Endodermal cell (in vitro differentiated cells): ENCODE measurements around the gene HIRIP3. TPM values are rescaled to one million over a fixed set of nuclear protein-coding genes. Genes with fewer than 3 reads are reported as not detected.
"Not testable (repeated sequence)": the region's sequence is repeated elsewhere in the genome, so short reads cannot be mapped to it uniquely, and the experiment has no call there.

Experiments used
- DNase-seq: peaks from one replicate; pipeline ENCODE4 v3.0.0-alpha.2; 2017
- H3K27ac ChIP-seq: 2 replicates; pipeline ENCODE4 v1.5.1; 2013; ENCODE audit warnings: mild to moderate bottlenecking, low read depth, low read length, moderate library complexity
- H3K27me3 ChIP-seq: 2 replicates; pipeline ENCODE4 v1.6.1; 2013; ENCODE audit warnings: mild to moderate bottlenecking, low read length, moderate library complexity; ENCODE audit not compliant: insufficient read depth, control insufficient read depth, poor library complexity, severe bottlenecking
- H3K36me3 ChIP-seq: 2 replicates; pipeline ENCODE4 v1.7.0; 2013; ENCODE audit warnings: mild to moderate bottlenecking, low read length, moderate library complexity; ENCODE audit not compliant: control insufficient read depth, insufficient read depth
- H3K4me1 ChIP-seq: one replicate; pipeline ENCODE4 v1.7.0; 2013; ENCODE audit warnings: low read length; ENCODE audit not compliant: control insufficient read depth, insufficient read depth
- H3K4me3 ChIP-seq: 2 replicates; pipeline ENCODE4 v1.5.1; 2013; ENCODE audit warnings: mild to moderate bottlenecking, low read length, moderate library complexity
- H3K9ac ChIP-seq: 2 replicates; pipeline ENCODE4 v1.6.1; 2013; ENCODE audit warnings: mild to moderate bottlenecking, low read length, moderate library complexity; ENCODE audit not compliant: poor library complexity, severe bottlenecking; ENCODE audit errors: extremely low read depth
- H3K9me3 ChIP-seq: 2 replicates; pipeline ENCODE4 v1.6.1; 2013; ENCODE audit warnings: mild to moderate bottlenecking, low read length, moderate library complexity; ENCODE audit not compliant: control insufficient read depth
- H3K27ac Mint-ChIP-seq: 2 replicates; pipeline ENCODE4 v1.8.0; 2020; ENCODE audit warnings: mixed read lengths
- H3K27me3 Mint-ChIP-seq: 2 replicates; pipeline ENCODE4 v1.8.0; 2021; ENCODE audit warnings: mild to moderate bottlenecking, mixed read lengths; ENCODE audit not compliant: insufficient read depth
- H3K36me3 Mint-ChIP-seq: 2 replicates; pipeline ENCODE4 v1.8.0; 2020; ENCODE audit warnings: low read depth, mixed read lengths
- H3K4me1 Mint-ChIP-seq: 2 replicates; pipeline ENCODE4 v1.8.0; 2020; ENCODE audit warnings: mixed read lengths
- H3K4me3 Mint-ChIP-seq: 2 replicates; pipeline ENCODE4 v1.8.0; 2020; ENCODE audit warnings: mild to moderate bottlenecking, moderate library complexity, mixed read lengths
- H3K9me3 Mint-ChIP-seq: 2 replicates; pipeline ENCODE4 v1.8.0; 2020; ENCODE audit warnings: mild to moderate bottlenecking, mixed read lengths
- WGBS, 2 experiments: methylation state at CpG; one replicate each; pipeline versions ENCODE4 v1.1.5 to v1.1.7; 2013; ENCODE audit warnings: missing lambda C conversion rate in 2 of 2, mixed read lengths in 1 of 2; ENCODE audit not compliant: insufficient coverage in 1 of 2, insufficient read length in 1 of 2; 5-methylcytosine and 5-hydroxymethylcytosine counted together
- total RNA-seq, 2 donors: library from RNA; stranded (reverse); fragmentation: NEBNext Ultra II Directional in 1 of 2; extraction: Animal tissue kit (Norgen Biotek cat#: 25700) in 1 of 2; gene quantifications; 2 replicates in 1 of 2; 3 replicates in 1 of 2; pipeline ENCODE4 v1.2.1, GENCODE V29; 2021
- TF ChIP-seq, protein P1 (sequence below): fragments of 200-600 bp; sonication (generic); conservative IDR thresholded peaks from 2 replicates; pipeline ENCODE4 v1.5.0; 2021; ENCODE audit warnings: antibody characterized with exemption, mild to moderate bottlenecking

Gene HIRIP3
- total RNA-seq, 2 donors from 2014 or later = 9.4 to 13.9 TPM

DNA sequence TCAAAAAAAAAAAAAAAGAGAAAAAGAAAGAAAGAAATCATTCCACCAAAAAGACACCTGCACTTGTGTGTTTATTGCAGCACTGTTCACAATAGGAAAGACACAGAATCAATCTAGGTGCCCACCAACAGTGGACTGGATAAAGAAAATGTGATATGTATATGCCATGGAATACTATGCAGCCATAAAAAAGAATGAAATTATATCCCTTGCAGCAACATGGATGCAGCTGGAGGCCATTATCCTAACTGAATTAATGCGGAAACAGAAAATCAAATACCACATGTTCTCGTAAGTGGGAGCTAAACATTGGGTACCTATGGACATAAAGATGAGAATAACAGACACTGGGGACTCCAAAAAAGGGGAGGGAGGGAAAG is 21.9 kb upstream of the HIRIP3 start:
- DNase-seq = no peak
- Mint-ChIP-seq H3K4me1 (no peaks in the 10 kb centered on the region), H3K36me3 (no peaks in the 10 kb centered on the region), H3K27ac (no peak overlapping the region), H3K27me3 (peaks cover 14% of the 10 kb centered on the region), H3K4me3 (no peak overlapping the region), H3K9me3 (no peaks in the 10 kb centered on the region)
- no peaks in the 10 kb centered on the region for H3K36me3 ChIP-seq
- no peak overlapping the region for H3K27ac ChIP-seq
- peaks cover 1% of the 10 kb centered on the region for H3K27me3 ChIP-seq
- no peak overlapping the region for H3K4me3 ChIP-seq
- no peak overlapping the region for H3K9ac ChIP-seq
- TF ChIP-seq, protein P1, sequence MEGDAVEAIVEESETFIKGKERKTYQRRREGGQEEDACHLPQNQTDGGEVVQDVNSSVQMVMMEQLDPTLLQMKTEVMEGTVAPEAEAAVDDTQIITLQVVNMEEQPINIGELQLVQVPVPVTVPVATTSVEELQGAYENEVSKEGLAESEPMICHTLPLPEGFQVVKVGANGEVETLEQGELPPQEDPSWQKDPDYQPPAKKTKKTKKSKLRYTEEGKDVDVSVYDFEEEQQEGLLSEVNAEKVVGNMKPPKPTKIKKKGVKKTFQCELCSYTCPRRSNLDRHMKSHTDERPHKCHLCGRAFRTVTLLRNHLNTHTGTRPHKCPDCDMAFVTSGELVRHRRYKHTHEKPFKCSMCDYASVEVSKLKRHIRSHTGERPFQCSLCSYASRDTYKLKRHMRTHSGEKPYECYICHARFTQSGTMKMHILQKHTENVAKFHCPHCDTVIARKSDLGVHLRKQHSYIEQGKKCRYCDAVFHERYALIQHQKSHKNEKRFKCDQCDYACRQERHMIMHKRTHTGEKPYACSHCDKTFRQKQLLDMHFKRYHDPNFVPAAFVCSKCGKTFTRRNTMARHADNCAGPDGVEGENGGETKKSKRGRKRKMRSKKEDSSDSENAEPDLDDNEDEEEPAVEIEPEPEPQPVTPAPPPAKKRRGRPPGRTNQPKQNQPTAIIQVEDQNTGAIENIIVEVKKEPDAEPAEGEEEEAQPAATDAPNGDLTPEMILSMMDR = no peak
- 91 to 100% methylated on average over 2 of the region's 2 CpGs for WGBS, 2 experiments
- H3K4me1 ChIP-seq = no peaks in the 10 kb centered on the region
- H3K9me3 ChIP-seq = no peaks in the 10 kb centered on the region

DNA sequence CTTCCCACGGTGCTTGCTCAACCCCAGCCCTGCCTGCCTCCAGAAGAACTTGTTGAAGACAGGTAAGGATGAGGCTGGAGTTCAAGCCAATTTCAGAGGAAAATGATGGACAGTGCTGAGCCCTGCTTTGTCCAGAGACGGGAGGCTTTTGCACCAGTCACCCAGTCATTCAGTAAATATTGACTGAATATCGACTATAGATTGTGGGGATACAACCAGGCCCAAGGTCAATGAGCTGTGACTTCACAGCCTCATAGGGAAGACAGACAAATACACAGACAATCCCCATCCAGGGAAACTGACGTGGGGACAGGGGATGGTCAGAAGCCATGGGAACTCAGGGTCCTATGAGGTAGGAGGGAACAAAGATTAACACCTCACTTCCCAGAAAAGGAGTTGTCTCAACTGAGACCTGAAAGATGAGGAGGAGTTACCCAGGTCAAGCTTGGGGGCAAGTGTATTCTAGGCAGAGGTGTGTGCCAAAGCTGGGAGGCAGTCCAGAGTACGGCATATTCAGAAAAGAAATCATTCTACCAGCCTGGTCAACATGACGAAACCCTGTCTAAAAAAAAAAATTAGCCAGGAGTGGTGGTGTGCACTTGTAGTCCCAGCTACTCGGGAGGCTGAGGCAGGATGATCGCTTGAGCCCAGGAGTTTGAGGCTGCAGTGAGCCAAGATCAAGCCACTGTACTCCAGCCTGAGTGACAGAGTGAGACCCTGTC is 21.3 kb upstream of the HIRIP3 start:
- no peaks in the 10 kb centered on the region for H3K36me3 Mint-ChIP-seq
- H3K27ac ChIP-seq = no peak overlapping the region
- H3K4me3 Mint-ChIP-seq = no peak overlapping the region
- H3K9me3 Mint-ChIP-seq = no peaks in the 10 kb centered on the region
- peaks cover 4% of the 10 kb centered on the region for H3K4me1 Mint-ChIP-seq
- no peaks in the 10 kb centered on the region for H3K9me3 ChIP-seq
- DNase-seq = no peak
- H3K27me3 Mint-ChIP-seq = peaks cover 19% of the 10 kb centered on the region
- WGBS, 2 experiments = 82 to 88% methylated on average over 8 of the region's 8 CpGs
- TF ChIP-seq, protein P1 = no peak
- H3K4me1 ChIP-seq = no peaks in the 10 kb centered on the region
- H3K9ac ChIP-seq = no peak overlapping the region
- H3K4me3 ChIP-seq = no peak overlapping the region
- H3K36me3 ChIP-seq = no peaks in the 10 kb centered on the region
- H3K27ac Mint-ChIP-seq = no peak overlapping the region
- H3K27me3 ChIP-seq = peaks cover 7% of the 10 kb centered on the region

DNA sequence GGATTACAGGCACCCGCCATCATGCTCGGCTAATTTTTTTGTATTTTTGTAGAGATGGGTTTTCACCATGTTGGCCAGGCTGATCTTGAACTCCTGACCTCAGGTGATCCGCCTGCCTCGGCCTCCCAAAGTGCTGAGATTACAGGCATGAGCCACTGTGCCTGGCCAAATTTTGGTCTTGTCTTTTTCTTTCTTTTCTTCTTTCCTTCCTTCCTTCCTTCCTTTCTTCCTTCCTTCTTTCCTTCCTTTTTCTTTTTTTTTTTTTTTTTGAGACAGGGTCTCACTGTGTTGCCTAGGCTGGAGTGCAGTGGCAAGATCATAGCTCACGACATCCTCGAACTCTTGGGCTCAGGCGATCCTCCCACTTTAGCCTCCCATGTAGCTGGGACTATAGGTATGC is 20.0 kb upstream of the HIRIP3 start:
- H3K4me1 Mint-ChIP-seq, H3K36me3 ChIP-seq, H3K27ac ChIP-seq, H3K36me3 Mint-ChIP-seq, H3K4me1 ChIP-seq, DNase-seq, H3K4me3 Mint-ChIP-seq, H3K4me3 ChIP-seq, H3K9me3 Mint-ChIP-seq, H3K9ac ChIP-seq, H3K9me3 ChIP-seq, H3K27ac Mint-ChIP-seq: not testable (repeated sequence)
- WGBS, 2 experiments = 89 to 96% methylated on average over 7 of the region's 7 CpGs
- H3K27me3 Mint-ChIP-seq = peaks cover 25% of the 10 kb centered on the region
- H3K27me3 ChIP-seq = peaks cover 15% of the 10 kb centered on the region

DNA sequence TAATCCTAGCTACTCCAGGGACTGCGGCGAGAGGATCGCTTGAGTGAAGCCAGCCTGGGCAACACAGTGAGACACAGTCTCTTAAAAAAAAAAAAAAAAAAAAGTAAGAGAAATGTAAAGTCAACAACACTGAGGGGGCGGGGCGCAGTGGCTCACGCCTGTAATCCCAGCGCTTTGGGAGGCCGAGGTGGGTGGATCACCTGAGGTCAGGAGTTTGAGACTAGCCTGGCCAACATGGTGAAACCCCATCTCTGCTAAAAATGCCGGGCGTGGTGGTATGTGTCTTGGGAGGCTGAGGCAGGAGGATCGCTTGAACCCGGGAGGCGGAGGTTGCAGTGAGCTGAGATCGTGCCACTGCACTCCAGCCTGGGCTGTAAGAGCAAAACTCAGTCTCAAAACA is 17.2 kb upstream of the HIRIP3 start:
- peaks cover 22% of the 10 kb centered on the region for H3K27me3 ChIP-seq
- not testable (repeated sequence) for H3K4me3 ChIP-seq, H3K36me3 ChIP-seq, H3K9ac ChIP-seq, H3K27ac ChIP-seq, H3K4me3 Mint-ChIP-seq, H3K9me3 ChIP-seq, H3K9me3 Mint-ChIP-seq, H3K27ac Mint-ChIP-seq, H3K4me1 ChIP-seq, H3K36me3 Mint-ChIP-seq, DNase-seq, H3K4me1 Mint-ChIP-seq
- WGBS, 2 experiments = 88 to 92% methylated on average over 11 to 14 of the region's 14 CpGs
- H3K27me3 Mint-ChIP-seq = peaks cover 46% of the 10 kb centered on the region
